Suppressor macrophage treated with lipopolysaccharide for 4 hours (primary cell): ENCODE results near the gene STUB1.
A peak's percentile ranks its signal among the peaks of the same experiment; 100 is the strongest.

Source experiments
- DNase-seq: peaks from one replicate; pipeline ENCODE4 v3.0.0-alpha.2; 2020

Gene STUB1

GRCh38 chr16:667780-668518 is 12.3 kb upstream of the STUB1 start, which contains the start of gene RHOT2:
RHOT2 (plus strand) TSS chr16:668132; CDS start chr16:668200, 68 bp downstream.
- peak; percentile 98 for DNase-seq

GRCh38 chr16:668519-669171 is 11.6 kb upstream of the STUB1 start:
- no peak for DNase-seq

DNA sequence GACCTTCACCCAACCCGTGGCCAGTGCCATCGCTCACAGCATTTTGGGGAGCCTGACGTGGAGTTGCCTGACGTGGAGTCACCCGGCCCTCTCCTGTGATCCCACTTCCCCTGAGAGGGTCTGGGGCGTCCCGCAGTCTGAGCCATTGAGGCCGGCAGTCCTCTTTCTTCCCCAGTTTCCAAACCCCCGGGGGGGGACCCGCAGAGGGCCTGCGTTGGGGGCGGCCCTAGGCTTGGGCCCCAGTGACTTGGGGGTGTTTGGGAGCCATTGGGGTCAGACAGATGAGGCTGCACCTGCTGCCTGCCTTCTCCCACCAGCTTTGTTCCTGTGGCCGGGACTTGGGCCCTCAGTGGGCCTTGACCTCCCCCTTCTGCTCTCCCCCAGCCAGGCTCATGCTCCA is 10.5 kb upstream of the STUB1 start:
- no peak for DNase-seq

- DNase-seq = no peak
Observed at GRCh38 chr16:670485-671352, 9.5 kb upstream of the STUB1 start.

- no peak for DNase-seq
Observed at GRCh38 chr16:671353-672131, 8.7 kb upstream of the STUB1 start.

GRCh38 chr16:672371-672770 is 7.8 kb upstream of the STUB1 start:
- no peak for DNase-seq

DNA sequence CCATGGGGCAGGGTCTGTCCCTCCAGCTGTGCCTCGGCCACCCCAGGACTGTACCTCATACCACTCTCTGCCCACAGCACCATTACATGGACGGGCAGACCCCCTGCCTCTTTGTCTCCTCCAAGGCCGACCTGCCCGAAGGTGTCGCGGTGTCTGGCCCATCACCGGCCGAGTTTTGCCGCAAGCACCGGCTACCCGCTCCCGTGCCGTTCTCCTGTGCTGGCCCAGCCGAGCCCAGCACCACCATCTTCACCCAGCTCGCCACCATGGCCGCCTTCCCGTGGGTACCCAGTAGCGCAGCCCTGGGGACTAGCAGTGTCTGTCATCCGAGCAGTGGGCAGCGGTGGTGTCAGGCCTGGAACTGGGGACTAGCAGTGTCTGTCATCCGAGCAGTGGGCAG is 7.4 kb upstream of the STUB1 start:
- no peak for DNase-seq

GRCh38 chr16:673399-673991 is 6.7 kb upstream of the STUB1 start:
- DNase-seq = no peak

DNA sequence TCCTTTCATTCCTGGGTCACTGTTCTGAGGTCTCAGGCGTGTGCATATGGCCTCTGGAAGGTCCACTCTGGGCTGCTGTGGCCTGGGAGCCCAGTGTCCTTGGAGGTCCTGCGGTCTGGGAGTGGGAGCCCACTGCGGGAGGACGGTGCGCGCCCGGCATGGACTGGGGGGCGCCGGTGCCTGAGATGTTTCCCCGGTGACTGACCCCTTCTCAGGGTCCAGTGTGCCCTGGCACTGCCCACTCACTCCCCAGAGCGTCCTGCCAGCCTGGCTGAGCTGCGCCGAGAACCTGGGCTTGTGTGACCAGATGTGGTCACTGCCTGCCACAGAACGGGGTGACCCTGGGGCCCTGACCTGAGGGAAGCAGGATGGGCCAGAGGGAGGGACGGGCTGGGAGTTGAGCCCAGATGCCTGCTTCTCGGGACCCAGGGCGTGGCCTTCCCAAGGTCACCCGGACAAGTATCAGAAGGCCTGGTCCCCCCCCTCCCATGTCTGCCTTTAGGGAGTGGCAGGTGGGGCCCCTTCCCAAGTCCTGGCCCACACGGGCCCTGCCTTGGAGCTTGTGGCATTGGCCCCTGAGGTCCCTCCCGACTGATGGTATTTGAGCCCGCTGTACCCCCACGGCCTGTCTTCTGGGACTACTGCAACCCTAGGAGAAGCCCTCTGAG is 5.9 kb upstream of the STUB1 start:
- no peak for DNase-seq

GRCh38 chr16:674968-675883 is 5.0 kb upstream of the STUB1 start, which contains the start of gene RHBDL1:
RHBDL1 (plus strand) TSS chr16:675671; CDS start chr16:675791, 120 bp downstream.
- DNase-seq = peak; percentile 20

GRCh38 chr16:675884-676564 is 4.2 kb upstream of the STUB1 start:
- DNase-seq = no peak

DNA sequence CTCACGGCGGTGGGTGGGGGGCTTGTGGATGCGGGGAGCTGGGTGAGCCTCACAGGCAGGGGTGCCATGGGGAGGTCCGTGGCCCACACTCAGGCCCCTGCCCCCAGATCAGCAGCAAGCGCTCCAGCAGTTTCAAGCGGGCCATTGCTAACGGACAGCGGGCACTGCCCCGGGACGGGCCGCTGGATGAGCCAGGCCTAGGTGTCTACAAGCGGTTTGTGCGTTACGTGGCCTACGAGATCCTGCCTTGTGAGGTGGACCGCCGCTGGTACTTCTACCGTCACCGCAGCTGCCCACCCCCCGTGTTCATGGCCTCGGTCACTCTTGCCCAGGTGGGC is 3.7 kb upstream of the STUB1 start:
- DNase-seq = no peak

- no peak for DNase-seq
Observed at GRCh38 chr16:676913-677312, 3.3 kb upstream of the STUB1 start.

DNA sequence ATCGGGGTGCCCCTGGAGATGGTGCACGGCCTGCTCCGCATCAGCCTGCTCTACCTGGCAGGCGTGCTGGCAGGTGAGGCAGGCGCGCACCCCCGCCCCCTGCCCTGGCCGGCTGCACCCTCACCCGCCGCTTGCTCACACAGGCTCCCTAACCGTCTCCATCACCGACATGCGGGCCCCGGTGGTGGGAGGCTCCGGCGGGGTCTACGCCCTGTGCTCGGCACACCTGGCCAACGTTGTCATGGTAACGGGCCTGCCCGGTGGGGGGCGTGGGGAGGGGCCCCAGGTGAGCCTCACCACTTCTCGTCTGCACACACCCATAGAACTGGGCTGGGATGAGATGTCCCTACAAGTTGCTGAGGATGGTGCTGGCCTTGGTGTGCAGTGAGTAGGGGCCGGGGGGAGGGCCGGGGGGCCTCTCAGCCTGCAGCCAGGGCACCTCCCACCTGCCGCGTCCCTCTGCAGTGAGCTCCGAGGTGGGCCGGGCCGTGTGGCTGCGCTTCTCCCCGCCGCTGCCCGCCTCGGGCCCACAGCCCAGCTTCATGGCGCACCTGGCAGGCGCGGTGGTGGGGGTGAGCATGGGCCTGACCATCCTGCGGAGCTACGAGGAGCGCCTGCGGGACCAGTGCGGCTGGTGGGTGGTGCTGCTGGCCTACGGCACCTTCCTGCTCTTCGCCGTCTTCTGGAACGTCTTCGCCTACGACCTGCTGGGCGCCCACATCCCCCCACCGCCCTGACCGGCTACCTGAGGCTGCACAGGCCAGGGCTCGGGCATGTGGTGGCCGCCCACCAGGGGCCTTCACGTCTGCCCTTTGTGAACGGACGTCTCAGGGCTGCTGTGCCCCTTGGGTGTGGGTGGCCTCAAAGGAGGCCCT is 2.7 kb upstream of the STUB1 start:
- DNase-seq = no peak

DNA sequence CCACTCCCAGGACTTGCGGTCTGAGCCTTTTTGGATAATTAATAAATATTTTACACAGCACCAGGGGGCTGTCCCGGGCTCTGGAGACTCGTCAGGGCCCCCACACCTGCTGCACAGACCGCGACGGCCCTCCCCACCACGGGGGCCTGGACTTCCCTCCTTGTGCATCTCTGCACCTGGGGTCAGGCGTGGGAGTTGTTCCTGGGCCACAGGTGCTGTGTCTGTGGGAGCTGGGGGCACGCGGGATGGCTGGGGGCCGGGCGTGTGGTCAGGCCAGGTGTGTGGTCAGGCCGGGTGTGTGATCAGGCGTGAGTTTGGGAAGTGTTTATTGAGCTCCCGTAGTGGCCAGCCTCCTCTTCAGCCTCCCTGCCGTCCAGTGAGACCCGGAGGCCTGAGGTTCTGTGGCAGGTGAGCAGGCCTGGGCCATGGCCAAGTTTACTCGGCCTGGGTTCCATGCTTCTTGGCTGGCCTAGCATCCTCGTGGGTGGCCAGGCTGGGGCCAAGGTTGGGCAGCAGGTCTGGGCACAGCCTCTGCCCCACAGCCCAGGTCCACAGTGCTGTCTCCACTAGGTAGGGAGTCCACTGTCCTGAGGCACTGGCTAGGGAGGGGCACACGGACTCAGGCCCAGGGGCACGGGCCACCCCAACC is 1.9 kb upstream of the STUB1 start:
- no peak for DNase-seq

GRCh38 chr16:678858-679813 is 1.1 kb upstream of the STUB1 start:
- peak; percentile 45 for DNase-seq

- DNase-seq = no peak
Observed at GRCh38 chr16:680625-680945, 375 bp downstream of the STUB1 start.
